ENCODE data around the gene SNX13.
A peak's percentile ranks its signal among the peaks of the same experiment; 100 is the strongest.

Gene SNX13

GRCh38 chr7:17947620-17948019 lies 7.3 kb upstream of the SNX13 start:
- no peak for DNase-seq (ENCODE audit: low spot score)

- no peak for DNase-seq (ENCODE audit: low spot score)
These were observed 6.3 kb upstream of the SNX13 start for GRCh38 chr7:17946591-17946990.

GRCh38 chr7:17944720-17945119 lies 4.4 kb upstream of the SNX13 start:
- no peak for DNase-seq (ENCODE audit: low spot score)

GRCh38 chr7:17943006-17943405 lies 2.7 kb upstream of the SNX13 start:
- DNase-seq (ENCODE audit: low spot score), result no peak

GRCh38 chr7:17942231-17942630 lies 1.9 kb upstream of the SNX13 start:
- no peak for DNase-seq (ENCODE audit: low spot score)

GRCh38 chr7:17940951-17941431 lies 697 bp upstream of the SNX13 start:
- DNase-seq (ENCODE audit: low spot score), result no peak

- peak; percentile 79 for DNase-seq (ENCODE audit: low spot score)
These were observed 540 bp downstream of the SNX13 start for GRCh38 chr7:17939606-17940301.

- peak; percentile 54 for DNase-seq (ENCODE audit: low spot score)
These were observed 1.1 kb downstream of the SNX13 start for GRCh38 chr7:17939211-17939605.

- peak; percentile 15 for DNase-seq (ENCODE audit: low spot score)
These were observed 2.7 kb downstream of the SNX13 start for GRCh38 chr7:17937506-17938120.

GRCh38 chr7:17936321-17936720 lies 4.0 kb downstream of the SNX13 start:
- no peak for DNase-seq (ENCODE audit: low spot score)

- no peak for DNase-seq (ENCODE audit: low spot score)
These were observed 5.6 kb downstream of the SNX13 start for GRCh38 chr7:17934612-17935240.

GRCh38 chr7:17934094-17934493 lies 6.2 kb downstream of the SNX13 start:
- peak; percentile 11 for DNase-seq (ENCODE audit: low spot score)

GRCh38 chr7:17932770-17933169 lies 7.5 kb downstream of the SNX13 start:
- DNase-seq (ENCODE audit: low spot score), result no peak

- DNase-seq (ENCODE audit: low spot score), result no peak
These were observed 9.2 kb downstream of the SNX13 start for GRCh38 chr7:17931069-17931468.

GRCh38 chr7:17930546-17930945 lies 9.7 kb downstream of the SNX13 start:
- DNase-seq (ENCODE audit: low spot score), result no peak

- no peak for DNase-seq (ENCODE audit: low spot score)
These were observed 10.5 kb downstream of the SNX13 start for GRCh38 chr7:17929647-17930395.

- no peak for DNase-seq (ENCODE audit: low spot score)
These were observed 12.2 kb downstream of the SNX13 start for GRCh38 chr7:17928055-17928454.

- no peak for DNase-seq (ENCODE audit: low spot score)
These were observed 18.4 kb downstream of the SNX13 start for GRCh38 chr7:17921857-17922416.

- DNase-seq (ENCODE audit: low spot score), result no peak
These were observed 22.5 kb downstream of the SNX13 start for GRCh38 chr7:17917842-17918241.

- DNase-seq (ENCODE audit: low spot score), result no peak
These were observed 23.5 kb downstream of the SNX13 start for GRCh38 chr7:17916786-17917185.

GRCh38 chr7:17915796-17916195 lies 24.5 kb downstream of the SNX13 start:
- DNase-seq (ENCODE audit: low spot score), result no peak

- DNase-seq (ENCODE audit: low spot score), result no peak
These were observed 25.1 kb downstream of the SNX13 start for GRCh38 chr7:17915168-17915567.

Measured in hematopoietic multipotent progenitor cell treated with erythropoietin and hydrocortisone succinate and interleukin-3 and kit ligand, for 17 days (in vitro differentiated cells).